ENCODE results near the gene INAFM1. TPM values are rescaled to one million over a fixed set of nuclear protein-coding genes. Genes with fewer than 3 reads are reported as not detected.

Gene INAFM1
- total RNA-seq: 10 to 100 TPM in 8 of 10 donors, 1 to 10 TPM in 2; 9.2 to 14.2 (median 11.6) TPM
- 10 to 100 TPM; 13.7 to 16.4 TPM for polyA plus RNA-seq
- long read RNA-seq, donor 1, partial matches to known transcripts: 0 of 5 reads
- long read RNA-seq, donor 1, other reads (novel, unspliced or antisense): 2 of 5 reads
- long read RNA-seq, donor 2, transcript INAFM1-201 (1 exons, 1,255 nt): major isoform, 5 of 5 reads
- long read RNA-seq, donor 2, partial matches to known transcripts: 0 of 5 reads
- long read RNA-seq, donor 2, other reads (novel, unspliced or antisense): 0 of 5 reads
- long read RNA-seq, donor 3, partial matches to known transcripts: 0 of 1 reads
- long read RNA-seq, donor 3, other reads (novel, unspliced or antisense): 0 of 1 reads

- intact Hi-C loops (cut with DNase I): loop anchor here in 1 of 10 donors (1.0 kb wide), 1 partner anchor 17 kb away; no protein-coding TSS in a partner anchor
- H3K4me3 ChIP-seq: peak within 1 kb of the TSS; percentile 57 to 84 (median 72)
- no peak for TF ChIP-seq CTCF (IDR thresholded peaks at IDR 0.05)
- DNase-seq (peak; percentile 98 to 99), ATAC-seq (peak; percentile 81 to 94 (median 90))
- H3K27ac ChIP-seq: peak within 1 kb of the TSS; percentile 81 to 99 (median 98)
- H3K36me3 ChIP-seq: peaks cover 0 to 30% (median 13%) of the 10 kb centered on the region in 9 donors
- 1 to 2% methylated on average over 50 to 71 of the region's 72 CpGs for WGBS, 2 donors
- H3K4me1 ChIP-seq: peaks cover 11 to 59% (median 42%) of the 10 kb centered on the region in 9 donors
- H3K27me3 ChIP-seq: no peaks in the 10 kb centered on the region
- H3K9me3 ChIP-seq: no peaks in the 10 kb centered on the region
These were observed at the start of gene INAFM1 for GRCh38 chr19:47274071-47274890. INAFM1 (plus strand) TSS chr19:47274885; CDS start chr19:47274920, 35 bp downstream.

GRCh38 chr19:47225746-47226425 is 48.8 kb upstream of the INAFM1 start:
- ATAC-seq: peak; percentile 56 to 88 (median 73)
- TF ChIP-seq CTCF (IDR thresholded peaks at IDR 0.05): peak; percentile 18 to 71 (median 48)
- Histone ChIP-seq H3K27me3 (no peaks in the 10 kb centered on the region), H3K9me3 (no peaks in the 10 kb centered on the region), H3K27ac (peak overlapping the region; percentile 96 to 100 (median 100)), H3K36me3 (peaks cover 0 to 45% (median 10%) of the 10 kb centered on the region in 9 donors), H3K4me3 (peak overlapping the region; percentile 39 to 99 (median 94)), H3K4me1 (peaks cover 7 to 47% (median 34%) of the 10 kb centered on the region in 9 donors)
- WGBS, 2 donors: 6% methylated on average over 48 to 59 of the region's 59 CpGs
- intact Hi-C loops (cut with DNase I): loop anchor here in 1 of 10 donors (2.0 kb wide), 1 partner anchor 17 kb away; no protein-coding TSS in a partner anchor
- peak; percentile 89 to 91 for DNase-seq

GRCh38 chr19:47226426-47227351 is 48.0 kb upstream of the INAFM1 start:
- Histone ChIP-seq H3K4me1 (peaks cover 9 to 53% (median 39%) of the 10 kb centered on the region in 9 donors), H3K9me3 (no peaks in the 10 kb centered on the region), H3K4me3 (peak overlapping the region; percentile 39 to 99 (median 94)), H3K36me3 (peaks cover 0 to 36% (median 3%) of the 10 kb centered on the region in 9 donors), H3K27ac (peak overlapping the region; percentile 96 to 100 (median 100)), H3K27me3 (no peaks in the 10 kb centered on the region)
- ATAC-seq: peak; percentile 61 to 86 (median 84)
- TF ChIP-seq CTCF (IDR thresholded peaks at IDR 0.05): peak in 3 of 9 donors; percentile 15 to 19 (median 17)
- intact Hi-C loops (cut with DNase I): loop anchor here in 1 of 10 donors (2.0 kb wide), 1 partner anchor 16 kb away; no protein-coding TSS in a partner anchor
- DNase-seq: peak; percentile 84 to 90
- WGBS, 2 donors: 2 to 3% methylated on average over 52 to 56 of the region's 56 CpGs
